GM21390 (cell line): ENCODE data around the gene AMER2.

Experiments used
- ATAC-seq: cut with Tn5 transposase; IDR thresholded peaks from one replicate; pipeline ENCODE4 v1.9.1; 2021; ENCODE audit not compliant: unreplicated experiment

The AMER2 gene, protein sequence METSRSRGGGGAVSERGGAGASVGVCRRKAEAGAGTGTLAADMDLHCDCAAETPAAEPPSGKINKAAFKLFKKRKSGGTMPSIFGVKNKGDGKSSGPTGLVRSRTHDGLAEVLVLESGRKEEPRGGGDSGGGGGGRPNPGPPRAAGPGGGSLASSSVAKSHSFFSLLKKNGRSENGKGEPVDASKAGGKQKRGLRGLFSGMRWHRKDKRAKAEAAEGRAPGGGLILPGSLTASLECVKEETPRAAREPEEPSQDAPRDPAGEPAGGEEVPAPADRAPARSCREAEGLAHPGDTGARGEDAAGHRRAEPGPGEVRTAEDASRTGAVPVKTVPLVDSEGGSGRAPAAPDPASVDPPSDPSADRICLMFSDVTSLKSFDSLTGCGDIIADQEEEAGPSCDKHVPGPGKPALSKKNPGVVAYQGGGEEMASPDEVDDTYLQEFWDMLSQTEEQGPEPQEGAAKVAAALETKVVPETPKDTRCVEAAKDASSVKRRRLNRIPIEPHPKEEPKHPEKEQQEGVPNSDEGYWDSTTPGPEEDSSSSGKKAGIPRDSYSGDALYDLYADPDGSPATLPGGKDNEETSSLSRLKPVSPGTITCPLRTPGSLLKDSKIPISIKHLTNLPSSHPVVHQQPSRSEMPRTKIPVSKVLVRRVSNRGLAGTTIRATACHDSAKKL

GRCh38 chr13:25171517-25172302, at the start of gene AMER2:
Gene AMER2, minus strand, starts transcription at chr13:25172288. Its CDS starts 669 bp downstream, at chr13:25171619.
- ATAC-seq = no peak

GRCh38 chr13:25218019-25218418, 45.9 kb upstream of the AMER2 start:
- no peak for ATAC-seq

DNA sequence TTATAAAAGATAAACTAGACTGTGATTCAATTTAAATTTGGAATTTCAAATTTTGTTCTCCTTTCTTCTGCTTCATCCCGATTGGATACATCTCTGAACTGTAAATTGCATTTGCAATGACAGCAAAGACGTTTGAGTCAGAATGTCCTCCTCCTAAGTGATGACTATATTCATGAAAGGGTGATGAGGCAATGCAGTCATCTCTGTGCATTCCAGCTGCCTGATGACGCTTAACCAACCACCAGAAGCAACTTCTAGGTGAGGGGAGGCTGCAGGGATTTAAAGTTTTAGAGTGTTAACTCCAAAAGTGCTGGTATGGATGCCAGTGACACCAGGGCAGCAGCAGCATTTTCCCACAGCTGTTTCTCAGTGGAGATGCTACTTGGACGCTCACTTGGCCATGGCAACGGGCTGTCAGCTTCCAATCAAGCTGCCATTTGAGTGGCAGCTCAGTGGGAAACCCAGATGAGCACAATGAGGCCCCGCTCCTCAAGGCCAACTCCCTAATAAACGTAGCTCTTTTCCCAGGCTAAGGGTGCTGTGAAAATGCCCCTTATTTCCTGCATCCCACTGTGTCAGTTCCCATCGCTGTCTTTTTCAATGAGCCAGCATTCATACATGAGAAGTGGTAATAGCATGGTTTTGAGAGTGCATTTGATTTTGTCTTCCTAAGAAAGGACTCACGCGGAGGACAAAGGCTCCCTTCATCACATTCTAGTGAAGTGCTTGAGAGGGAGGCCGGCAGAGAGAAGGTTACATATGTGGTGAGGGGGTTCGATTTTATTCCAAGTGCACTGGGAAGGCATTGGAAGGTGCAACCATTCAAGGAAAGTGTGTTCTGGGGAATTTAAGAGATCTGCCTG, 45.2 kb upstream of the AMER2 start:
- no peak for ATAC-seq

- ATAC-seq = no peak
Measured at GRCh38 chr13:25215253-25215575, 43.1 kb upstream of the AMER2 start.

DNA sequence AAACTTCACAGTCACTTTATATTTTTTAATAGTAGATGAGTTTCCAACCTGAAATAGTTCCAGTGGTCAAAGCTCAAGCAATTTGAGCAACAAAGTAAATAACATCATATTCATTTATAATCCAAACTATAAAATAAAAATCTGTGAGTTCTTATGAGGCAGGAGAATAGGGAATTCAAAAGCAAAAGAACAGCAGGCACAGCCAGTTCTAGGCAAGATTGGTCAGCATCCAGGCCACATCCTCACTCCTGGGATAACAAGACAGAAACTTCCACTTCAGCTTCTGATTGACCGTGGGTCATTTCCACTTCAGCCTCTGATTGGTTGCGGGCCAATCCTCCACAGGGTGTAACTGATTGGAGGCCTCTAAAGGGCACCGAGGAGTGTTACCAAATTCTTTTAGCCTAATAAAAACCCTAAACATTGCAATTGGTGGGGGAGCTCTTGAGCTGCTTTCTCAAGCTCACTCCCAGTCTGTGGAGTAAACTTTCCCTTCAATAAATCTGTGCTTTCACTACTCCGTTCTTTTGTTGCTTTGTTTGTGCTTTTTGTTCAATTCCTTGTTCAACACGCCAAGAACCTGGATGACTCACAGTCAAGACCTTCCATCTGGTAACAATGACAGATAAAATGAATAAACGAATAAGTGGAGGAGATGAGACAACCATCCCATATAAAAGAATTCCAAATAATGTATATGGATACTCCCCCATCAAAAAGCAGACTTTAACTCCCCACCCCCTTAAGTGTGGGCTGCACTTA, 42.6 kb upstream of the AMER2 start:
- no peak for ATAC-seq

- ATAC-seq = no peak
Measured at GRCh38 chr13:25213715-25214114, 41.6 kb upstream of the AMER2 start.

DNA sequence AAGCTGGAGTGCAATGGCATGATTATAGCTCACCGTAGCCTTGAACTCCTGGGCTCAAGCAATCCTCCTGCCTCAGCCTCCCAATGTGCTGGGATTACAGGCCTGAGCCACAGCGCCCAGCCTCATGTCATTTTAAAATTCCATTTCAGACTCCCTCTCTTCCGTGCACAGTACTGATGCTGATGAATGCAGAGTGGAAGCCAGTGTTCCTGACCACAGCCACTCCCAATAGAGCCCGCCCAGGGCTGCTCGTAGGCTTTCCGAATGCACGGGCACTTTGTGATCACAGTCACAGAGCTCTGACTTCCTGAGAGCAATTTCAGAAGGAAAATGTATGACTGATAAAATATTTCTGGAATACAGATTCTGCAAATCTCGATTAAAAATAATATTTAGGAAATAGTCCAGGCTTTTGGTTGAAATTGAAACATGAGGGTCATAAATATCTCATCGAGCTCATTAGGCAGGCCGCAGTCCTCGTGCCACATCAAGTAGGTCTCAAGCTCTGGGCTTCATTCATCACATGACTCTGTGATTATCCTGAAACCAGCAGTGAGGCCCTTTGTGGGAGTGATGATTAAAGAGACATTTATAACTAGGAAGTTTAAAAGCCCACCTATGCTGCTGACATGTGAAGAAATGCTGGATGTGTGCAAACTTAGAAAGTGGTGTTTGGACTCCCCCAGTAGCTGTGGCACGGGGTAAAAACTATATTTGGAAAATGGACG, 38.9 kb upstream of the AMER2 start:
- no peak for ATAC-seq

DNA sequence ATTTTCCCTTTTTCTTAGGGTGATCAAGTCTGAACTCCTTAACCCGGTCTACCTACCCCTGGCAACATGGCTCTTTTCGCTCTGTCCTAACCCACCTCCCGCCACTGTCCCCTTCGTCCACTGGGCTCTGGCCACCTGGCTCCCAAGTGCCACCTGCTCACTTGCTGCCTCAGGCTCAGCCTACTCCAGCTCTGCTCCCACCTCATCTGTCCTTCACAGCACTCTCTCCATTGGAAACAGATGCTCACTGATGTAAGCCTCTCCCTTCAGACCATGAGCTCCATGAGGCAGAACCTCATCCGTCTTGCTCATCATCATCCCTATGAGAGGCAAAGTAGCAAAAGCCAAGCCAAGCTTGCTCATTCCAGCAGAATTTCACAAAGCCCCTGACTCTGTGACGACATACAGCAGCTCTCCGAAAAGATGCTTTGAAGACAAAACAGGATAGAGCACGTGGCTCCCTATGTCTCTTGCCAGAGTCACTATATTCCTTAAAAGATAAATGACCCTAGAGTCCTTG, 35.3 kb upstream of the AMER2 start:
- no peak for ATAC-seq

DNA sequence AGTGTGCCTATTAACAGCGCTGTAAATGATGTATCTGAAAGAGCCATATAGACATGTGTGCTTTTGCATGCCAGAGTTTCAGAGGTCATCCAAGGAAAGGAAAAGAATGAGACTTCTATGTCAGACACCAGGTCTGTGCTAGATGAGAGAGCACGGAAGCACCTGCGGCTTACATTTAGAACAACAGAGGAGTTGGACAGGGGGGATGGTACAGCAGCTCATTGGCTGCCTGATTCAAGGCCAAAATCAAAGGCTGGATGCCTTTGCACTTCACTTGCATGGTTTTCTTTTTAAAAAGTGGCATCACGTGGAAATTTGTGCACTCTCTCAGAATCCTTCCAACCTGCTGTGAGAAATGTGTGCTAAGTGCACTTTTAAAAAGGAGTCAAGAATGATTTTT, 32.8 kb upstream of the AMER2 start:
- no peak for ATAC-seq

GRCh38 chr13:25203127-25203740, 31.1 kb upstream of the AMER2 start:
- no peak for ATAC-seq

- no peak for ATAC-seq
Measured at GRCh38 chr13:25200783-25201182, 28.7 kb upstream of the AMER2 start.

- no peak for ATAC-seq
Measured at GRCh38 chr13:25198647-25199046, 26.6 kb upstream of the AMER2 start.

- no peak for ATAC-seq
Measured at GRCh38 chr13:25196971-25197370, 24.9 kb upstream of the AMER2 start.

DNA sequence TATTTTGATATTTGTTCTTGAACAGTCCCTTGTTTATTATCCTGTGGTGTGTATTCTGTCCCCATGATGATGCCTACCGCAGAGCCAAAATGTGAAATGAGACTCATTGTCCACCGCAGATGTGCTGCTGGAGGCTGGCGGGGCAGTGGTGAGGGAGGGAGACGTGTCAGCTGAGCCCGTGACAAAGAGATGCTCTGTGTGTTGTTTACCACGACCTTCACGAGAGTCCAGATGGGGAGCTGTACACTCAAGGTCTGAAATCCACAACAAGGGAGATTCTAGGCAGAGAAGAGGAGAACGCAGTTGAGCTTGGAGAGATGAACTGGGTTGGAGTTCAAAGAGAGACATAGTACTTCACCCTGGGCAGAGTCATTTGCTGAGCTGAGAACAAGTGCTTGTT, 20.8 kb upstream of the AMER2 start:
- no peak for ATAC-seq

DNA sequence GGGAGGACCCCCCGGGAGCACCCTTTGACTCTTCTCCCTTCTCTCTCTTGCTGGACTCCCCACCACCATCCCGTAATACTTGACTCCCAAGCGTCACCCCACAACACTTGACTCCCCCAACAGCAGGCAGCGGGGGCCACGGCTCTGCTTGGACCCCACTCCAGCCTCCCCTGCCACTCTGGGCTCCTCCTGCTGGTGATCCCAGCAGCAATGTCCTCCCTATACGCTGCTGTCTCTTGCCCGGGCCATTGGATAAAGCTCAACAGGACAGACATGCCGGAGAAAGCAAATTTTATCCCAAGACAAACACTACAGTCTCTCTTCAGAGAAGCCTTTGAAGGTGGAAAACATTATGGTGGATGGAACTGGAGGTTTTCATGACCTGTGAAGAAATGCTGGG, 20.4 kb upstream of the AMER2 start:
- ATAC-seq = no peak

DNA sequence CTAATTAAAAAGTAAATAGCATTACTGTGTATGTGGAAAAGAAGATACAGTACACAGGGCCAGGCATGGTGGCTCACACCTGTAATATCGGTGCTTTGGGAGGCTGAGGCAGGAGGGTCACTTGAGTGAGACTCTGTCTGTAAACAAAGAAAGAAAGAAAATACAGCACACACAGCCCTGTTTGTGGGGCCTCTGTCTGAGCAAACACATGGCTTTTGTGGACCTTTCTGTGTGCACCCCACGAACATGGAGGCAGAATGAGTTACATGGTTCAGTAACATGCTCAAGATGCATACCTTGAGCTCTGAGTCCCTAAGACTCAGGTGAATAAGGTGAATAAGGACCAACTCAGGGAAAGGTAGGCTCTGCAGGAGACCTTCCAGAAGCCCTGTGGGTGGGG, 20.0 kb upstream of the AMER2 start:
- no peak for ATAC-seq

DNA sequence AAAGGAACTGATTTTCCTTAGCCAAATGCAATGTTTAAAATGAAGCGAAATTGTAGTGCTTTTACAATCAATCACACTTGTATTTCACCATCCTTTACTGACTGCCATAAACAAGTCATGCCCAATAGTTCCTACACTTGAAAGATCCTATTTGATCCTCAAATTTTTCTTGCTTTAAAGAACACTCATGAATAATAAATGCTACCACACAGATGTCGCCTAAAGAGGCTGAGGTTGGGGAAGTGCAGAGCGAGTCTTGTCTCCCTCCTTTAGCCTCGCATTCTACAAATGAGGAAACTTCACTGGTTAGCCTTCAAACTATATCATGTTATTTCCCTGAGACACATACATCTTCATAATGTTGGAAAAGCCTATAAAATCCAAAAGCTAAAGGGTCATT, 18.7 kb upstream of the AMER2 start:
- no peak for ATAC-seq

DNA sequence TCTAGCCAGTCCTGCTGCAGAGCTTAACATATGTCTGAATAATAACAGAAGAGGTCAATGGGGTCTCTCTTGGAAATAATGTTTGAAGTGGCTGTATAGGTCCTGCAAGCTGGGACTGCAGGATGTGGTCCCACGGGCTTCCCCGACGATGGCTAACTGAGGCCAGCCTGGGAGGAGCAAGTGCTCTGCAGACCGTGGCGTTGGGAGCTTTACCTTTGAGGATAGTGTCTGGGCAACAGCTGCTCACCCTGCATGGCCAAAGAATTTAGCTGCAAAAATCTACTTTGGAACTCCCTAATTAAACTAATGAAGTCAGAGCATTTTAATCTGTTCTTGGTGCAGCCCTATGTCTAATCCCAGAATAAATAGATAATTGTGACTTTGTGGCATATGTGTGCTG, 18.2 kb upstream of the AMER2 start:
- ATAC-seq = no peak

DNA sequence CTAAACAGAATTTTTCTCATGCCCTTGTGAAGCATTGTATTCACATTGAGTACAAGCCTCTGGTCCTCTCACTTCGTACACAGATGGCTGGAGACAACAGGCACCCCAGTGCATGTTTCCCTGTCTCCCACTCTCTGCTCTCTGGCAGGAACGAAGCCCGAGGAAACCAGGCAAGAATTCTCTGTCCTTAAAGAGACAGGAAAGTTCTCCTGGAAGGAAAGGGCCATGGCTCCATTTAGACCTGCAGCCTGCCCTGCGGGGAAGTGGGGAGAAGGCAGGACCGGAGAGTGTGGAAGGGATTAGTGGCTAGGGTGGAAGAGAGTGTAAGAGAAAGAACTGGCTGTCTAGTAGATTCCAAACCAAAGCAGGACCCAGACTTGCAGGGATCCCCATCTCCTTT, 15.5 kb upstream of the AMER2 start:
- no peak for ATAC-seq
